ENCODE results near the gene VASP.

DNA sequence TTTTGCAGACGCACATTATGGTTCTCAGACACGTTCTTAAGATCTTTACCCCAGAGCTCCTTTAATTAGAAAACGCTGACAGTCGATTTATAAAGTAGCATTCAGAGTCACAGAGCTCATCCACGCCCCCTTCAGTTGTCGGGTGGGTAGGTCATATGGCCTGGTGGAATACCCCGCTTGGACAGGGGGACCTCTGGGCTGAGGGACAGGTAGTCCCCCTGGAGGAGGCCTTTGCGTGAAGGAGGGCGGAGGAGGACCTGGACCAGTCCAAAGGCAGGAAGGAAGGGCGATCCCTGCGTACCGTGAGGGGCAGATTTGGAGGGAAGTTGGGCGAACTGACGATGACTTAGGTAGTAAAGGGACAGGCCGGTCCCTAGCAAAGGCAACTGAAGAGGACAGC is 20.5 kb downstream of the VASP start:
- no peak for TF ChIP-seq CTCF (IDR thresholded peaks at IDR 0.05)
- TF ChIP-seq FOXP1 (CRISPR knock-in tag; IDR thresholded peaks at IDR 0.05; ENCODE audit: borderline replicate concordance) = no peak
- no peak for TF ChIP-seq GABPB1 (CRISPR knock-in tag; IDR thresholded peaks at IDR 0.05)
- no peak for TF ChIP-seq ZNF512 (CRISPR knock-in tag; IDR thresholded peaks at IDR 0.05; ENCODE audit: borderline replicate concordance)
- TF ChIP-seq ZBTB21 (CRISPR knock-in tag; IDR thresholded peaks at IDR 0.05; ENCODE audit: borderline replicate concordance) = no peak
- no peak for TF ChIP-seq TP53 (CRISPR knock-in tag; IDR thresholded peaks at IDR 0.05)
- no peak for TF ChIP-seq NR1H2 (CRISPR knock-in tag; IDR thresholded peaks at IDR 0.05)
- no peak for TF ChIP-seq EMX1 (CRISPR knock-in tag; IDR thresholded peaks at IDR 0.05)

All from WTC11 (cell line).